Activated CD8-positive, alpha-beta memory T cell treated with anti-CD3 and anti-CD28 coated beads, Interleukin-2, amount 50 U/mL, for 24 hours (primary cell): Measurements from ENCODE around the gene MYBPH.

Source experiments
- DNase-seq: peaks from one replicate; pipeline ENCODE4 v3.0.0-alpha.2; 2020; ENCODE audit errors: extremely low read depth

MYBPH gene

DNA sequence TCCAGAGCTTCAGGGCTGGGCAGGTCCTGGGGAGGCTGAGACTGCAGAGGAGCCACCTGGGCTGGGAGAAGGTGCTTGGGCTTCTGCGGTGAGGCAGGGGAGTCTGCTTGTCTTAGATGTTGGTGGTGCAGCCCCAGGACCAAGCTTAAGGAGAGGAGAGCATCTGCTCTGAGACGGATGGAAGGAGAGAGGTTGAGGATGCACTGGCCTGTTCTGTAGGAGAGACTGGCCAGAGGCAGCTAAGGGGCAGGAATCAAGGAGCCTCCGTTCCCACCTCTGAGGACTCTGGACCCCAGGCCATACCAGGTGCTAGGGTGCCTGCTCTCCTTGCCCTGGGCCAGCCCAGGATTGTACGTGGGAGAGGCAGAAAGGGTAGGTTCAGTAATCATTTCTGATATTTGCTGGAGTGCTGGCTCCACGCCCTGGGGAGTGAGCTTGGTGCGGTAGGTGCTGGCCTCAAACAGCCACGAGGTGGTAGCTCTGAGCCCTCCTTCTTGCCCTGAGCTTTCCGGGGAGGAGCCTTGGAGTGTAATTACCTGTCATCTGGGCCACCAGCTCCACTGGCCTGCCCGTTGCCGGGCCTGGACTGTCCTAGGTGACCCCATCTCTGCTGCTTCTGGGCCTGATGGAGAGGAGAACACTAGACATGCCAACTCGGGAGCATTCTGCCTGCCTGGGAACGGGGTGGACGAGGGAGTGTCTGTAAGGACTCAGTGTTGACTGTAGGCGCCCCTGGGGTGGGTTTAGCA is 9.3 kb downstream of the MYBPH start:
- DNase-seq = no peak

DNA sequence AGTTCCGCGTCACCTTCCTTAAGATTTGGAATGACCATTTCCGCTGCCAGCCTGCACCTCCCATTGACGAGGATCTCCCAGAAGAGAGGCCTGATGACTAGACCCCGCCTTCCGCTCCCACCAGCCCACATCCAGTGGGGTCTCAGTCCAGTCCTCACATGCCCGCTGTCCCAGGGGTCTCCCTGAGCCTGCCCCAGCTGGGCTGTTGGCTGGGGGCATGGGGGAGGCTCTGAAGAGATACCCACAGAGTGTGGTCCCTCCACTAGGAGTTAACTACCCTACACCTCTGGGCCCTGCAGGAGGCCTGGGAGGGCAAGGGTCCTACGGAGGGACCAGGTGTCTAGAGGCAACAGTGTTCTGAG is 9.8 kb downstream of the MYBPH start:
- DNase-seq = no peak

DNA sequence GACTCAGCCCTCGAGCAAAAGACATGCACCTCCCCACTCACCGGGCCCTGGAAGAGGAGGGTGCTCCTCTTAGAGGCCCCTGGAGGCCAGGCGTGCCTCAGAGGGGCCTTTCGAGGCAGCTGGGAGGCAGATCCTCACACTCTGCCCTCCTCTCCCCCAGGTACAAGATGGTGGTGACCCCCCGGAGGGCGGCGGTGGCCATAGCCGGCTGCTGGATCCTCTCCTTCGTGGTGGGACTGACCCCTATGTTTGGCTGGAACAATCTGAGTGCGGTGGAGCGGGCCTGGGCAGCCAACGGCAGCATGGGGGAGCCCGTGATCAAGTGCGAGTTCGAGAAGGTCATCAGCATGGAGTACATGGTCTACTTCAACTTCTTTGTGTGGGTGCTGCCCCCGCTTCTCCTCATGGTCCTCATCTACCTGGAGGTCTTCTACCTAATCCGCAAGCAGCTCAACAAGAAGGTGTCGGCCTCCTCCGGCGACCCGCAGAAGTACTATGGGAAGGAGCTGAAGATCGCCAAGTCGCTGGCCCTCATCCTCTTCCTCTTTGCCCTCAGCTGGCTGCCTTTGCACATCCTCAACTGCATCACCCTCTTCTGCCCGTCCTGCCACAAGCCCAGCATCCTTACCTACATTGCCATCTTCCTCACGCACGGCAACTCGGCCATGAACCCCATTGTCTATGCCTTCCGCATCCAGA is 10.4 kb downstream of the MYBPH start:
- DNase-seq = no peak

DNA sequence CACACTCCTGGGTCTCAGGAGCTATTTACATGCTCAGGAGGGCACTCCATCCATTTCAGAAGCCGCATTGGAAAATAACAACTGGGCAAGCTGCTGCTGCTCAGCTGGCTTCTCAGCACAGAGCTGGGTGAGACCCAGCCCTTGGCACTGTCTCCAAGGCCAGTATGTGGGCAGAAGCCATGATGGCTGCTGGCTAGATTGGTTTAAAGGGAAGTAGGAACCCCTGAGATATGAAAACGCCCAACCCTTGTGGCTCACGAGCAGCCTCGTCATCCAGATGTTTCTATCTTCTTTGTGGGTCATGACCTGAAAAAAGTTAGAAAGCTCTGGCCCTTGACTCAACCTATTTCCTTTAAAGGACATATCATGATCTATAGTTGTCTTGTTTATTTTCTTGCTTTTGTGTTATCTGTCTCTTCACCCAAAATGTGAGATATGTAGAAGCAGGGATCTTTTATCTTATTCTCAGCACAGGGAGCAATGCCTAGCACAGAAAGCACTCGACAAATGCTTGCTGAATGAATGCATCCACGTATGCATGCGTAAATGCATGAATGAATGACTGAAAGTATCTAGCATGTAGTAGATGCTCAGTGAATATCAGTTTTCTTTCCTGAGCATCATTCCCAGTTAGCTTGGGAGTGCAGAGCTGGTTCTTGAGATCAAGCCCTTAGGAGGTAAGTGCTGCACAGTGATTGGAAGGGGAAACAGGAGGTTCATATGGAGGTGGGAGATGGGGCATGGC is 11.6 kb downstream of the MYBPH start:
- no peak for DNase-seq

DNA sequence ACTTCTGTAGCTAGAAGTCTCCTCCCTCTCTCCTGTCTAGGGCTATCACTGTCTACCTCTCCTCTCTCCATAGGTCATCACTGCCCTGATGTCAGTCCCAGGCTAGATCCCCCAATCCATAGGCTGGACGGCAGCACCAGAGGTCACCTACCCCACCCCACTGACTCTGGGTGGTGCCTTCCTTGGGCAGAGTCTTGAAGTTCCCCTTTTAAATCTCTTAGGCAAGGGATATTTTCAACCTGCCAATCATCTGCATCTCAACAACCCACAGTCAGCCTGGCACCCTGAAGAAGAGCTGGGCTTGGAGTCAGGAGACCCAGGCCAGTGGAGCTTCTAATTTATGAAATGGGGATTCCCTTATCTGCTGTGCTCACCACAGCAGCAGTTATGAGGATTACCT is 13.2 kb downstream of the MYBPH start:
- DNase-seq = no peak

DNA sequence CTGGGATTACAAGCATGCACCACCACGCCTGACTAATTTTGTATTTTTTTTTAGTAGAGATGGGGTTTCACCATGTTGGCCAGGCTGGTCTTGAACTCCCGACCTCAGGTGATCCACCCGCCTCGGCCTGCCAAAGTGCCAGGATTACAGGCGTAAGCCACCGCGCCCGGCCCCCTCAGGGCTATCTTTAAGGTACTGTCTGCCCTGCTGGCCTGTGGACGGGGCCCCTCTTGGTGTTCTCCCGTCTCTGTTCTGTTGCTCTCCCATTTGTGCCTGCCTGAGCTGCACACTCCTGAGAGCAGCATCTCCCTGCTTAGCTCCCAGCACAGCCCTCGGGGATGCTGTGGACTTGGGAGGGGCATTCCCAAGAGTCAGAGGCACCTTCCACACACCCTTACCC is 13.9 kb downstream of the MYBPH start:
- DNase-seq = no peak

DNA sequence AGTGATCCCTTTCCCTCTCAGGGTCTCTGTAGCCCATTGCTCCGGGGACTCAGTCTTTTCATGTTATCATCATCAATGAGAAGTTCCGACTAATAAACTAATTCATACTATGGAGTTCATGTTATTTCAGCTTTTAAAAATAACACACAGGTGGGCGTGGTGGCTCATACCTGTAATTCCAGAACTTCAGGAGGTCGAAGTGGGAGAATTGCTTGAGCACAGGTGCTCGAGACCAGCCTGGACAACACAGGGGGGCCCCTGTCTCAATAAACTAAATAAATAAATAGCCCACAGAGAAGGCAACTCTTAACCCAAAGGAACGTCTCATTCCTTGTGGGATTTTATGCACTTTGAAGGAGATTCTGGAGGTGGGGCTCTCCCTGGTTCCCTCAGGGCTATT is 14.5 kb downstream of the MYBPH start:
- DNase-seq = no peak

DNA sequence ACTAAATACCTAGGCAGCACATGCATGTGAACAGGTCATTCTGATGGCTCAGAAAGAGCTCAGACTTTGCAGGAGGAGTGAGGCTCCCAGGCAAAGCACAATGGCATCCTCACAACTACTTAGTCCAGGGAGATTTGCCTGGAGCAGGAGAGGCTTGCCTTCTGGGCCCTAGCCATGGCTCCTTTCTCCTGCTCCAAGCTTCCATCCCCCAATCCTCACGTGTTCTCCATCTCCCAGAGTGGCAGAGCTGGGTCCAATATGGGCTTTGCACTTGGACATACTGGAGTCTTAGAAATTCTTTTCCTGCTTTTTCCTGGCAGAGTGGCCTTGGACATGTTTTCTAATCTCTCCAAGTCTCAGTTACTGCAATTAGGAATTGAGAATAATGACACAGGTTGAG is 15.8 kb downstream of the MYBPH start:
- DNase-seq = no peak

DNA sequence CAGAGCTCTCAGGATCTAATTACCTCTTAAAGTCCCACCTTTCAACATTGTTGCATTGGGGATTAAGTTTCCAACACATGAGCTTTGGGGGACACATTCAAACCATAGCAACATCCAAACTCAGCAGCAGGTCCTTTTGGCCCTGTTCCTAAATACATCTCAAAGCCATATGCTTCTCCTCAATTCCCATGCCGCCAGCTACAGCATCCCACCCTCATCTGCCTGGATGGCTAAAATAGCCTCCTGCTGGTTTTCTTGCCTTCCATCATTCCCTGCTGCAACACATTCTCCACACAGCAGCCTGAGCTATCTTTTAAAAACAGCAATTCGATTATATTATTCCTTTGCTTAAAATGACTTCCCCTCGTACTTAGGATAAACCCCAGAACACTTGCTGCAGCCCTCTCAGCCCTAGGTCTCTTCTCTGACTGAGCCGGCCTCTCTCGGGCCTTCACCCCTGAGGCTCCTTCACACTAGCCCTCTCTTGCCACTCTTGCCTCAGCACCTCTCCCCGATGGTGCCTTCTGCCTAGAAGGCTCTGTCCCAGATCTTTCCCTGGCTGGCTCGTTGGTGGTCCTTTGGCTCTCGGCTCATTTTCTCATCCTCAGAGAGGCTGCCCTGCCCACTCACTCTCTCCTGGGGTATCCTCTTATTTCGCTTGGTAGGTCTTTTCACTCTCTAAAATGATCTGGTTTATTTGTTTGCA is 16.5 kb downstream of the MYBPH start:
- DNase-seq = no peak

DNA sequence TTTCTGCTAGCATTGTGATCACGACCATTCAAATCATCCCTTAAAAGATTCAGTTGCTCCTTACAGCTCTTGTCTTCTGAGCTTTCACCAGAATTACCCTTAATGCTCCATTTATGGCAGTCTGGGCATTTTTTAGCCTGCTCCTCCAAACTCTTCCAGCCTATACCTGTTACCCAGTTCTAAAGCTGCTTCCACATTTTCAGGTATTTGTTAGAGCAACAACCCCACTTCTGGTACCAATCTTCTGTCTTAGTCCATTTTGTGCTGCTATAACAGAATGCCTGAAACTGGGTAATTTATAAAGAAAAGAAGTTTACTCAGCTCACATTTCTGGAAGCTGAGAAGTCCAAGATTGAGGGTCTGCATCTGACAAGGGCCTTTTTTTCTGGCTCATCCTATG is 17.2 kb downstream of the MYBPH start:
- no peak for DNase-seq

DNA sequence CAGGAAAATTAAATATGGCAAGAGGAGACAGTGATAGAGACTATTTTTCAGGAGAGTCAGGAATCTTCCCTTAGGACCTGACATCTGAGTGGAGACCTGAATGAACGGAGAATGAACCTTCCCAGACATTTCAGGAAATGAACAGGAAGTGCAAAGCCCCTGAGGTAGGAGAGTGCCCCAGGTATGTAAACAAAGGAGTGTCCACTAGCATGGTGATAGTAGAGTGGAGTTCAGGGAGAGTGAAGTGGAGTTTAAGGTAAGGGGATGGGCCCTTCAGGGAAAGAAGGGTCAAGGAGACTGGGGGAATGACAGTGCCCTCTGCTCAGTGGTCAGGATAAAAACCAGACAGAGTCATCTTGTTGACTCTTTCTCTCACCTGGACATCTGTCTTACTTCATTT is 19.3 kb downstream of the MYBPH start:
- no peak for DNase-seq

DNA sequence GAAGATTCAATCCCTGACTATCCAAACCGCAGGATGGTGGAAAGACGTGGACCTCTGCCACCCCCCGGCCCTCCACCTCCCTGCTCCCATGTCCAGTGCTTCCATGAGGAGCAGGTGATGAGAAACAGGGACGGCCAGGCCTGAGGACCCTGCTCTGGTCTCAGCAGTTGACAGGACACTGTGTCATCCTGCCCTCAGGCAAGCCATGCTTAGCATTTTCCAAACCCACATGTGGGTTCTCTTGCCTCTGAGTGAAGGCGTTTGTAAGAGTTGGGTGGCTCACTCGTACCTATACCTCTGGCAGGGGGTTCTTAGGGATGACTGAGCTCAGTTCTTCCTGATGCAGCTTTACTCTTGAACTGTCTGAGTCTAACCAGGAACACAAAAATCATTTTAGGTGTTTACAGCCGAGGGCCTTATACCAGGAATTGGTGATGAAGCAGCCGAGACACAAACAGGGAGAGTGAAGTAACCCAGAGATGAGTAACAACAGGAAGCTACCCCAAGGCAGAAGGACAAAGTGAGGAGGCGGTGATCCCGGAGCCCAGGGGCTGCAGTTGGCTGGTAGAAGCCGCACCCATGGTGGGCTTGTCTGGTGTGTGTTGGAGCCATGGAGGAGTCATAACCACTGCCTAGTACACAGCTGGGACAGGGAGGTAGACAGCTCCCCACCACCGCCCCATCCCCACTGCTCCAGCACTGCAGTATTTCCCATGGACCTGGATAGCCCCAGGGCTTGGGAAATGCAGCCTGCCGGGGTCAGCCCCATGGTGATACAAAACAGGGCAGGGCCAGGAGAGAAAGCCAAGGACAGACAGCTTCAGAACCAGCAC is 21.4 kb downstream of the MYBPH start:
- DNase-seq = no peak

DNA sequence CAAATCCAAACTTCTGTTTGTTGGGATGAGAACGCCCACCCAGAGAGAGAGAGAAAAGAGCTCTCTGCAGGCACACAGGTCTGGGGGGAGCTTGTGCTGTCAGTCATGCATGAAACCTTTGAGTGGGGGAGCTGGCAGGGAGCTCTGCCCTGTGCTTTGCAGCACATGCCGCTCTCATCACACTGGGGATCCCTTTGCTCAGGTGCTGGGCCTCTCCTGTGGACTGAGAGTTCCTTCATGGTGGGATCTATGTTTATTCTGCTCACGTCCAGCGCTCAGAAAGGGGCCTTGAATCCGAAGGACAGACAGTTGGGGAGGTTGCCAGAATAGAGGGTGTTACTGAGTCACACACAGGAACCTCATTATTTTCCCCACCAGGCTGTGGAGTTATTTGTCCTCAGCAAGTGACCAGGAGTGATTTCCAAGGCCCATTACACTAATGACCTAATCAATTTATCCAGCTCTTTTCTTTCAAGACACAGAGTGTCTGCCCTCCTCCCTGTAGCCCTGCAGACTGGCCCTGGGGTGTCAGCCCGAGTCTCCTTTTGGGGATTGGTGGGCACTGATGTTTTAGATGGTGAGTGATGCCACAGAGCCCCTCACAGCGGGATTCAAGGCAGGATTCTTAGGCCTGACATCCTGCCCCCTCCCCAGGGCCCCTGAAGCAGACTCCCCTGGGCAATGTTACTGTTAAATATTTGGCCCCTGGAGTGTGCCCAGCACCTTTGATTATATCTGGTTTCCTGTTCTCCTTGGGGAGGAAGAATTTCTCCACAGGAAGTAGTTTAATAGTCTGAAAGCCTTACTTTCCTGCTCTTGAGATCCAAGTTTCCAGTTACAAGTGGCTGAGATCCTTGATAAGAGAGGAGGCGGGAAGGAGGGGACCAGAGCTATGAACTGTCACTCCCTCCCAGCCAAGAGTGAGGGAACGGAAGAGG is 22.3 kb downstream of the MYBPH start:
- DNase-seq = no peak

DNA sequence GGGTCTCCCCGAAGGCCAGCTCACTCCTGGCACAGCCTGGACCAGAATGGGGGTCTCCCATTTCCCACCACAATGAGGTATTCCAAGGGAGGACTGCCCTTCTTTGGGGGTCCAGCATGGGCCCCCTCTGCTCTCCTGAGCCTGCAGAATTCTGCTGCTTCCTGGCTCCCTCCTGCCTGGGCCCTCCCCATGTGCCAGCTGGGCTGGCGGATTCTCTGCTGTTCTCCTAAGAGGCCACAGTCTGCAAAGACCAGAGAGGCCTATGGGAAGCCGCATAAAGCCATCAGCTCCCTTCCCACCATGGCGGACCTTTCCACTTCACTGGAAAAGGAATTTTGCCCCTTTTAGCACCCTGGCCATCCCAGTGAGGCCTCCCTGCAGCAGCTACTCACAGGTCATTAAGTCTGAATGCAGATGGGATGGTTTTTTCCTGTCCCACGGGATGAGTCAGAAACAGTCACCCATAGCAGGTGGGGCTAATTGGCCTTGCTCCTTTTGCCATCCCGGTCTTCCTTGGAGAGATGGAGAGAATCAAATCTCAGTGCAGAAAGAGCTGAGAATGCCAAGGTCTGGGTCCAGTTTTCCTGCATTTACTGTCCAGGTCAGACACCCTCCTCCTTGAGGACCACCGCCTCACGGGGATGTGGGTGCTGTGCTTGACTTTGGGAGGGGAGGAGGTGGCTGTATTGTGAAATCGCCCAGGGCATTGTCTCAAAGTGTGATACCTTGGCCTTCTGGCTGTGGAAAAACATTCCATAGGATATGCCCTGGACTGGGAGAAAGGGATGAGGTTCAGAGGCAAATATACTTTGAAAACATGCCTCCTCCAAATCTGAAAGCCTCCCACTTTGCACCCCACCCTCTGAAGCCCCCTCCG is 23.2 kb downstream of the MYBPH start:
- no peak for DNase-seq

DNA sequence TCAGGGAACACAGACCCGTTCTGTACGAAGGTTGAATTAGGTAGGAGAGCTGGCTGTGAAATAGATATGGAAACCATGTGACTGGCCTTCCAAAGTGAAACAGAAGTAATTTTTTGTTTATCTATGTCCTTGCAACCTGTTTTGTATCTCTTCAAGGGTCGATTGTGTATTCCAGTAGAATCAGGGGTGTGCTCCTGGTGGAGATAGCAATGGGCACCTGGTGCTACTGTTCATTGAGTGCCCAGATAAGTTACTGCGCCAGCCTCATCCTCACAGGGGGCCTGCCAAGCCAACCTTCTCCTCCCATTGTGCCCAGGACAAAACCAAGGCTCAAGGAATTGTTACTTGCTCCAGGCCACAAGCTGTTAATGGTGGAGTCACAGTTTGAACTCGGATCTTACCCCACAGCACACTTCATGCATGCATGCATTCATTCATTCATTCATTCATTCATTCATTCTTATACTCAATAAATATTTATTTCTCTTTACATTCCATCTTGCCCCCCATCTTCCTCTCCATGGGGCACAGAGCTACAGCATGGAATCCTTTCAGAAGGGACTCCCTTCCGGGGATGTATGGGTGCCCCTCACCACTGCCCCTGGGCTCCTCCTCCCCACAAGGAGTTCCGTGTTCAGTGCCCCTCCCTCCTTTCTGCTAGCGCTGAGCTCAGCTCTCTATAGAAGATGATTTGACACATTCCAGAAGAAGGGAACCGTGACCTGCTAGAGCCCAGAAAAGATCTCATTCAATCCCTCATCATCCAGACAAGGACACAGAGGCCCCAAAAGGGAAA is 24.1 kb downstream of the MYBPH start:
- no peak for DNase-seq

DNA sequence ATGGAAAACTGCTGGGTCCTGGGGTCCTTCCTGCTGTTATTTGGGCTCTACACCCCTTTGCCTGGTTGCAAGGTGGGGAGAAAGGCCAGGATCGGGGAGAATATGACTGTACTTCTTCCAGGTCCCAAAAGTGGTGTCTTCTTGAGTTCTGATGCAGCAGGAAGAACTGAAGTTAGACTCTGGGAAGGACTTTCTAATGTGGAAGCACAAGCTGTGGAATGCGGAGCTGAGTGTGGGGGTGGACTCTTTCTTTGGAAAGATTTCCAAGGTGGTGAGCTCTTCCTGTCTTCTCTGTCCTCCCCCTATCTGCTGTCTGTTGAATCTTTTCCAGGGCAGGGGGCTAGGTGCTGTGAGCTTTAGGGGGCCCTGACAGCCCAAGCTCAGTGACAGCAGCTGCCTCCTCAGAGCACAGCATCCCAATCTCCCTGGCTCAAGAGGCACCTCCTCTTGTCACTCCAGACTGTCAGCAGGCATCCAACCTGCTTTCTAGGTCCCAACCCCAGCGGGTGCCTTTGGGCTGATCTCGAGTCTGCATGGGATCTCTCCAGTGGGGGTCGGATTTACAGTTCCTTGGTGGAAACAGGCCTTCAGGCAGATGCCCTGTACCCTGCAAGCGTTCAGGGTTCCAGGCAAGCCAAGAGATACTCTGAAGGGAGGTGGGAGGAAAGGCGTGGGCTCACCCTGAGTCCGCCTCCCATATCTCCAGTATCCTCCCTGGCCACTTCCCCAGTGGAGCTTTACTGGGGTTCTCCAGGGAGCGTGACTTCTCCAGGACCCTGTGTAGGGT is 24.9 kb downstream of the MYBPH start:
- DNase-seq = no peak

DNA sequence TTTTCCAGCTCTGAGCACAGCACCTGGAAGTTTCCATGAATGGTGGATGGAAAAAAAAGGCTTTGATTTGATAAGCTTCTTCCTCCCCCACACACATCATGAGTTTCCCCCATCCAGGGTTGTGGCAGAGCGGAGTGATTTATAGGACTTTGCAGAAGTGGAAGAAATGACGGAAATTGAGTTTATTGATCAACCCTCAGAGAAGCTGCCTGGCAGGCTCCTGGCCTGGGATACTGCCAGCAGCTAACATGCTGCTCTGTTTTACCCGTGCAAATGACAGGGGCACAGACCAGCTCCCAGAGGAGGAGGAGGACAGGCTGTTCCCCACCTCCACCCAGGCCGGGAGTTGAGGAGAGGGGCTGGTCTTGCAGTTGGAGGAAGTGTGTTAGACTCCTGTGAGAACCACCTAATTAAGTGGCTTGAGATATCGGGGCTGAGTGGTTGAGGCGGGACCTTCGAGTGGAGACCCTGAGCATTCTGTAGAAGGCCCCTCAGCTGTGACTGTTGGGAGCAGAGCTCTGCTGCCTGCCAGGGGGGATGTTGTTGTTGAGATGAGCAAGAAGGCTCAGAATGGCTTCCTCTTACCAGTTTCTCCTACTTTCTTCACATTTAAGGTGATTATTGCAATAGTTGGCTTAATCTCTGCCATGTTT is 26.3 kb downstream of the MYBPH start:
- DNase-seq = no peak
